Epithelial cell of prostate (primary cell): Measurements from ENCODE around the gene LPCAT1.

Source experiments
- DNase-seq: peaks from one replicate; pipeline ENCODE4 v3.0.0-alpha.2; 2011; ENCODE audit warnings: low read depth, low spot score
- H3K27ac ChIP-seq: fragments of 450-650 bp; 2 replicates; pipeline ENCODE4 v1.5.1; 2017; ENCODE audit warnings: mild to moderate bottlenecking

The LPCAT1 gene

GRCh38 chr5:1502046-1502736 lies 21.6 kb downstream of the LPCAT1 start:
- no peak overlapping the region for H3K27ac ChIP-seq
- no peak for DNase-seq

- no peak for DNase-seq
- no peak overlapping the region for H3K27ac ChIP-seq
Measured at GRCh38 chr5:1501372-1502045, 22.3 kb downstream of the LPCAT1 start.

- H3K27ac ChIP-seq: no peak overlapping the region
- no peak for DNase-seq
Measured at GRCh38 chr5:1500411-1501091, 23.2 kb downstream of the LPCAT1 start.

- DNase-seq: no peak
- no peak overlapping the region for H3K27ac ChIP-seq
Measured at GRCh38 chr5:1499851-1500250, 23.9 kb downstream of the LPCAT1 start.

- H3K27ac ChIP-seq: no peak overlapping the region
- DNase-seq: no peak
Measured at GRCh38 chr5:1498623-1499416, 24.9 kb downstream of the LPCAT1 start.

- no peak for DNase-seq
- H3K27ac ChIP-seq: no peak overlapping the region
Measured at GRCh38 chr5:1497795-1498622, 25.8 kb downstream of the LPCAT1 start.

GRCh38 chr5:1497242-1497777 lies 26.4 kb downstream of the LPCAT1 start:
- no peak for DNase-seq
- no peak overlapping the region for H3K27ac ChIP-seq

- DNase-seq: no peak
- H3K27ac ChIP-seq: no peak overlapping the region
Measured at GRCh38 chr5:1495525-1495897, 28.2 kb downstream of the LPCAT1 start.

- no peak overlapping the region for H3K27ac ChIP-seq
- DNase-seq: no peak
Measured at GRCh38 chr5:1494780-1495524, 28.8 kb downstream of the LPCAT1 start.

- H3K27ac ChIP-seq: no peak overlapping the region
Measured at GRCh38 chr5:1493941-1494340, 29.8 kb downstream of the LPCAT1 start.

GRCh38 chr5:1493413-1493812 lies 30.3 kb downstream of the LPCAT1 start:
- DNase-seq: no peak

More at GRCh38 chr5:1493941-1494340, 29.8 kb downstream of the LPCAT1 start:
- DNase-seq: no peak

GRCh38 chr5:1492757-1493156 lies 31.0 kb downstream of the LPCAT1 start:
- H3K27ac ChIP-seq: no peak overlapping the region
- DNase-seq: no peak

More at GRCh38 chr5:1493413-1493812, 30.3 kb downstream of the LPCAT1 start:
- no peak overlapping the region for H3K27ac ChIP-seq

- DNase-seq: no peak
- H3K27ac ChIP-seq: no peak overlapping the region
Measured at GRCh38 chr5:1490376-1490775, 33.4 kb downstream of the LPCAT1 start.

- no peak for DNase-seq
- peak overlapping the region; percentile 14 for H3K27ac ChIP-seq
Measured at GRCh38 chr5:1489754-1490153, 34.0 kb downstream of the LPCAT1 start.

GRCh38 chr5:1488882-1489680 lies 34.7 kb downstream of the LPCAT1 start:
- peak overlapping the region; percentile 14 for H3K27ac ChIP-seq
- DNase-seq: peak; percentile 40

GRCh38 chr5:1487079-1487764 lies 36.5 kb downstream of the LPCAT1 start:
- no peak for DNase-seq

GRCh38 chr5:1486271-1486670 lies 37.5 kb downstream of the LPCAT1 start:
- DNase-seq: no peak
- no peak overlapping the region for H3K27ac ChIP-seq

More at GRCh38 chr5:1487079-1487764, 36.5 kb downstream of the LPCAT1 start:
- H3K27ac ChIP-seq: no peak overlapping the region
